T47D (cell line): Measurements from ENCODE around the gene AQP2.

Experiments used
- DNase-seq, 2 experiments: peaks; one replicate each; pipeline versions ENCODE4 v3.0.0 to v3.0.0-alpha.2; 2011 to 2012; ENCODE audit warnings: low read depth in 1 of 2, low spot score in 1 of 2
- JUND ChIP-seq: IDR thresholded peaks from 2 replicates; pipeline ENCODE4 v1.6.1; 2012; ENCODE audit warnings: low read depth
- in situ Hi-C: cut with HindIII; loops from 2 replicates; pipeline ENCODE4 v1.10.0; 2016; ENCODE audit warnings: low sequenced_read_pairs, low pct_unique_long_range_greater_than_20kb

The AQP2 gene

GRCh38 chr12:49923035-49923644 lies 27.4 kb upstream of the AQP2 start:
- no peak for TF ChIP-seq JUND
- no peak for DNase-seq
- in situ Hi-C loops, result no loop called here

GRCh38 chr12:49923880-49924556 lies 26.5 kb upstream of the AQP2 start:
- in situ Hi-C loops, result no loop called here
- no peak for TF ChIP-seq JUND
- no peak for DNase-seq

GRCh38 chr12:49924628-49925246 lies 25.8 kb upstream of the AQP2 start:
- in situ Hi-C loops, result no loop called here
- TF ChIP-seq JUND, result no peak

GRCh38 chr12:49925433-49926204 lies 24.9 kb upstream of the AQP2 start:
- no peak for DNase-seq
- TF ChIP-seq JUND, result no peak
- in situ Hi-C loops, result no loop called here

More at GRCh38 chr12:49924628-49925246, 25.8 kb upstream of the AQP2 start:
- DNase-seq, result no peak

GRCh38 chr12:49928471-49928870 lies 22.1 kb upstream of the AQP2 start:
- in situ Hi-C loops, result no loop called here
- TF ChIP-seq JUND, result no peak
- DNase-seq, result no peak

- DNase-seq, result no peak
- TF ChIP-seq JUND, result no peak
- in situ Hi-C loops, result no loop called here
Observed at GRCh38 chr12:49929581-49929980, 21.0 kb upstream of the AQP2 start.

GRCh38 chr12:49930515-49931288 lies 19.8 kb upstream of the AQP2 start:
- TF ChIP-seq JUND, result no peak
- in situ Hi-C loops, result no loop called here
- no peak for DNase-seq

GRCh38 chr12:49932023-49932422 lies 18.5 kb upstream of the AQP2 start:
- no peak for TF ChIP-seq JUND
- no peak for DNase-seq
- in situ Hi-C loops, result no loop called here

- in situ Hi-C loops, result no loop called here
- no peak for TF ChIP-seq JUND
- no peak for DNase-seq
Observed at GRCh38 chr12:49932533-49933130, 17.9 kb upstream of the AQP2 start.

GRCh38 chr12:49933796-49934195 lies 16.7 kb upstream of the AQP2 start:
- in situ Hi-C loops, result no loop called here
- DNase-seq, result no peak
- TF ChIP-seq JUND, result no peak

- in situ Hi-C loops, result no loop called here
- no peak for TF ChIP-seq JUND
- no peak for DNase-seq
Observed at GRCh38 chr12:49934505-49934904, 16.0 kb upstream of the AQP2 start.

- in situ Hi-C loops, result no loop called here
- no peak for TF ChIP-seq JUND
- DNase-seq, result no peak
Observed at GRCh38 chr12:49936925-49937324, 13.6 kb upstream of the AQP2 start.
